ENCODE results near the gene FHL3.
"Not testable (repeated sequence)": the region's sequence is repeated elsewhere in the genome, so short reads cannot be mapped to it uniquely, and the experiment has no call there.

The FHL3 gene

DNA sequence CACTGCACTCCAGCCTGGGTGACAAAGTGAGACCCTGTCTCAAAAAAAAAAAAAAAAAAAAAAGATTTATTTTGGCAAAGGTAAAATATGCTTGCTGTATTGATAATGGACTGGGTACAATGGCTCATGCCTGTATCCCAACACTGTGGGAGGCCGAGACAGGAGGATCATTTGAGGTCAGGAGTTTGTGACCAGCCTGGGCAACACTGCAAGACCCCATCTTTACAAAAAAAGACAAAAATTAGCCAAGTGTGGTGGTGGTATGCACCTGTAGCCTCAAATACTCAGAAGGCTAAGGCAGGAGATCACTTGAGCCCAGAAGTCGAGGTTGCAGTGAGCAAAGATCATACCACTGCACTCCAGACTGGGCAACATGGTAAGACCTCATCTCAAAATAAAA lies 21.8 kb downstream of the FHL3 start:
- DNase-seq, result no peak

DNA sequence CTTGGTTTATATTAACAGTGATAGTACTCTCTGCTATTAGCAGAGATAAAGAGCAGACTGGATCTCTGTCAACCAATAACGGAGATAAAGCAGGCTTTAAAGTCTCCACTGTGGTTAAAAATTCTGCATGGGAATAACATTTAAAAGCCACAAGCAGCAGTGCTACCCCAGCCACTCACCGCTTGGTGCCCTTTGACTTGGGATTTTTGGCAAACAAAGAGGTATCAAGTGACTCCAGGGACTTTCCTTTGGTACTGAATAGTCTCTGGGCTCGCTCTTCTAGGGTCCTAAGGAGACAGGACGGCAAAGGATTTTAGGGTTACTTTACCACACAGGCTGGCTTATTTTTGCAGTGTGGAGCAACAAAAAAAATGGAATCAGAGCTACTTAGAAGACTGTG lies 26.8 kb downstream of the FHL3 start:
- no peak for DNase-seq

DNA sequence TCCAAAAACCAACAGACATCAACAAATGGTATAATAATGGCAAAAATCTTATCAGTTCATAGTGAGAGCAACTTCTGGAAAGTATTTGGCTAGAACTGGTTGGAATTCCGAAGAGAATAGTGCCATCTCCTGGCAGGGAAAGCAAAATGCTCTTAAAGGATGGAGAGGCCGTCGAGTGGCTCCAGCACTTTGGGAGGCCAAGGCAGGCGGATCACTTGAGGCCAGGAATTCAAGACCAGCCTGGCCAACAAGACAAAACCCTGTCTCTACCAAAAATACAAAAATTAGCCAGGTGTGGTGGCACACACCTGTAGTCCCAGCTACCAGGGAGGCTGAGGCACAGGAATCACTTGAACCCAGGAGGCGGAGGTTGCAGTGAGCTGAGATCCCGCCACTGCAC lies 30.2 kb downstream of the FHL3 start:
- DNase-seq, result peak; percentile 66

DNA sequence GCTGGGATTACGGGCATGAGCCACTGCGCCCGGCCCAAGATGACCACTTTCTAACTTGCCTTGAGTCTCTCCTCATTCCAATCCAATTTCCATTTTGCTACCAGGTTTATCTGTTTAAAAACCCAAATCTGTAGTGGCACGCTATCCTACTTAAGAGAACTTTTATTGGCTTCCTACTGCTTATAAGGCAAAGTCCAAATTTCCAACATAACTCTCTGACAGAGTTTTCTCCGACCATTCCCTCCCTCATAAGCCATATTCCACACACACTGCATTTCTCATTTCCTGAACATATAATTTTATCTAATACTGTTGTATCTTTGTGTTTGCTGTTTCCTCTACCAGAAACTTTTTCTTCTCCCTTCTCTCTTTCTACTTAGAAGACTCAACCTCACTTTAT lies 30.7 kb downstream of the FHL3 start:
- no peak for DNase-seq

DNA sequence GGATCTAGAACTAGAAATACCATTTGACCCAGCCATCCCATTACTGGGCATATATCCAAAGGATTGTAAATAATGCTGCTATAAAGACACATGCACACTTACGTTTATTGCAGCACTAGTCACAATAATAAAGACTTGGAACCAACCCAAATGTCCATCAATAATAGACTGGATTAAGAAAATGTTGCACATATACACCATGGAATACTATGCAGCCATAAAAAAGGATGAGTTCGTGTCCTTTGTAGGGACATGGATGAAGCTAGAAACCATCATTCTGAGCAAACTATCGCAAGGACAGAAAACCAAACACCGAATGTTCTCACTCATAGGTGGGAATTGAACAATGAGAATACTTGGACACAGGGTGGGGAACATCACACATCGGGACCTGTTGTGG lies 31.6 kb downstream of the FHL3 start:
- DNase-seq, result not testable (repeated sequence)

DNA sequence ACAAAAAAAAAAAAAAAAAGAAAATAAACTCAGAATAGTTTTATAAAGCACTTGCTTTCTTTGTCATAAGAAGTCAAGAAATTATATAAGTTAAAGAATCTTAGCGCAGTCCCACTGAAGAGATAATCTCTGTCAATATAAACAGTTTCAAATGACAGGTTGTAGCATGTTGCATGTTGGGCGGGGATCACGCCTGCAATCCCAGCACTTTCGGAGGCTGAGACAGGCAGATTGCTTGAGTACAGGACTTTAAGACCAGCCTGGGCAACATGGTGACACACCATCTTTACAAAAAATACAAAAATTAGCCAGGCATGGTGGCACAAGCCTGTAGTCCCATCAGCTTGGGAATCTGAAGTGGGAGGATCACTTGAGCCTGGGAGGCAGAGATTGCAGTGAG lies 40.0 kb downstream of the FHL3 start:
- no peak for DNase-seq

DNA sequence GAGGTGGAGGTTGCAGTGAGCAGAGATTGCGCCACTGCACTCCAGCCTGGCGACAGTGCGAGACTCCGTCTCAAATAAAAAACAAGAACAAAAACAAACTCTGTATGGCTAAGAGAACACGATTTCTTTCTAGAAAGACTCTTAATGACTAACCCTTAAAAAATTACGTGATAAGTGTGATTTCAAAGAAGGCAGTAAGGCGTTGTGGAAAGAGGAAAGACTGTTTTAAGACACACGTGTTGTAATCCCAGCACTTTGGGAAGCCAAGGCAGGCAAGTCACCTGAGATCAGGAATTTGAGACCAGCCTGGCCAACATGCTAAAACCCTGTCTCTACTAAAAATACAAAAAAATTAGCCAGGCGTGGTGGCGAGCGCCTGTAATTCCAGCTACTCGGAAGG lies 41.2 kb downstream of the FHL3 start:
- not testable (repeated sequence) for DNase-seq

DNA sequence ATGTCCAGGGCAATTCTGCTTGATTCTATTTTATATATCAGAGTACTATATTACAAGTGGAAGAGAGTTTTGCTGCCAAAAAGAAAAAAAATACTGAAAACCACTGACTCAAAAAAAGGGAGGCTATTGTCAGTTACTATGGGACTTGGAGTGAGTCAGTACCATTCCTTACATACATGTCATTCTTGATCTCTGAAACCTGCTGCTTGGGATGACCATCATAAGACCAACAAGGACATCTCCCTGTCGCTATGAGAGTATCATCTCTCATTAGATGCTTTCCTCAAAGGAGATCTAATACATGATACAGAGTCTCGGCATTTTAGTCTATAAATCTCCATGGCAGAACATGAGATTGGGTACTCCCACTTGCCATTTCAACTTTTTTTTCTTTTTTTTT lies 46.6 kb downstream of the FHL3 start:
- no peak for DNase-seq

DNA sequence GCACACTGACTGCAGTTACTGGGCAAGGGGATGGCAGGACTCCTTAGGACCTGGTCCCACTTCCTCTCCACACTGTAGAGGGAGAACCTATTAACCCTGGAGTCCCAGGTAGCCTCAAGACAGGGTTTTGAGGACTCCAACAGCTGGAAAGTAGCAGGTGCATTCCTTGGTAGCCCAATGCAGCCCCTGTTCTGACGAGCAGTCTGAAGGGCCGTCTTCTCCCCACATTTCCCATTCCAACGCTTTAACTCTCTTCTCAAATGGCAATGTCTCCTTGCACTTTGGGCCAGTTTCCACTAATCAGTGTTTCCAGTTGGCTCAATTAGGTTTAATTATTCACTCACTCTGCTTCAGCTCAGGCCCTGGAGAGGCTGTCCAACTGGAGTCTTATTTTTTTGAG lies 49.6 kb downstream of the FHL3 start:
- DNase-seq, result no peak

DNA sequence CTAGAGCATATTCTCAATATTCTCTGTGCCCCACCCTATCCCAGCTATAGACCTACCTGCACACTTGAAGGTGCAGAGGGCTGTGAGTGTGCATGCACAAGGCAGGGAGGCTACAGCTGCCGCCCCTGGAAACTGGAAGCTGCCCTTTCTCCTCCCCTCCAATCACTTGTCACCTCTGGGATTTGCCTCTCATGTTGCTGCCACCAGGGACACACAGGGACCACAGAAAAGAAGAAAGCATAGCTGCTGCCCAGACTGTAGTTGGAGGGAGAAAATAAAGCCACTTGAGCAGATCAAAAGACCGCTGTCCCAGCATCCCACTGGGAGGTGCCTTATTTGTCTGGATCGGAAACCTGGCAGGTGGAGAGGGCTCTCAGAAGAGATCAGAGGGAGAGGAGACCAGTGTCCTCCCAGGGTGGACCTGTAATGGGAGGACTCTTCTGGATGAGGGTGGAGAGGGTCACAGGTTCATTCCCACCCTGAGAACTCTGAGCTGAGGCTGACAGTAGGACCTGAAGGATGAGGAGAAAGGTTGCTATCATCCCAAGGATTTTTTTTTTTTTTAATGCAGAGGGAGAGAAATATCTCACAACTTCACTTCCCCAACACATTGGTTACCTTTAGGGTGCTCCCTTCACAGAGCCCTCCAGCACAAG lies 50.9 kb downstream of the FHL3 start:
- no peak for DNase-seq

DNA sequence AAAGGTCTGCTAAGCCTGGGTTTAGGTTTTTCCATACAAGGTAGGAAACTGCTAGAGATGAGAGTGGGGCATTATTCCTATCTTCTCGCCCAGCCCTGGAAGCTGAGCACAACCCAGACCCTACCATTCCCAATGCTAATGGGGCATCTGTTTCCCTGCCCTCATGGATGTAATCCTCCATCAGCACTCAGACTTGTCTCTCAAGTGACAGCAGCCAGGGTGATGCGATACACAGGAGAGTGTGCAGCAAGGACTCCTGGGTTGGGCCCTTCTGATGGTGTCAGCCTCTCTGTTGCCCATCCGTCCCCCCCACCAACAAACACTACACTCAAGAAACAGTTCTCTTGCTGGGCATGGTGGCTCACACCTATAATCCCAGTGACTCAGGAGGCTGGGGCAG lies 52.6 kb downstream of the FHL3 start:
- DNase-seq, result no peak

DNA sequence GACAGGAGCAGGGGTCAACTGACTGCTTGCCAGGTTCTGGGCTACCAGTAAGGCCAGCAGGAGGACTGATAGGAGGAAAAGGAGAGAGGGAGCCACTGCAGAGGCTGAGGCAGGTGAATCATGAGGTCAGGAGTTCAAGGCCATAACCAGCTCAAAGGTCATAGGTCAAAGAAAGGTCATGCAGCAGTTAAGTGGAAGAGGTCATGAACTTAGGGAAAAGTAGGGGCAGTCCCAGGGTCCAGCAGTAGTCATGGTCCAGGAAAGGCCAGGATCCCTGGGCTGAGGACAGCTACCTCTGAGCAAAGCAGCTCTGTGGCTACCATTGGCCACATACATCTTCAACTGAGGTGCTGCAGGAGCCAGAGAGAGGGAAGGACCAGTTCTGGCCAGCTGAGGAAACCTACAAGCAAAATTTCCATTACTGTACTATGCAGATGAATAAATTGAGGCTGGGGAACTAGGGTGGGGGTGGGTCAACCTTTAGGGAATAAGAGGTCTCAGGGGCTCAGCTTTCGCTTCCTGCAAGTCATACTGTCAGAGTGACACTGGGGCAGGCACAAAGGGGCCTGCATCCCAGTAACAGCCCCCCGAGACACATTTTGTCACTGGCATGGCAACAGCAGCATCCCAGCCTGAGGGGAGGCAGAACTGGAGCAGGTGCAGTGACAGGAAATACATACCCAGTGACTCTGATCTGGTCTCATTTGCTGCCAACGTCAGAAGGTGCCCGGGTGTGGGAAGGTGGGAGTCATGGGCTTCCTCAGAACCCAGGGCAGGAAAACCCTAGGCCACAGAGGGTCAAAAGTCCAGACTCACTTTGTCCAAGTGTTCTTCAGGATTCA lies 53.3 kb downstream of the FHL3 start:
- no peak for DNase-seq

DNA sequence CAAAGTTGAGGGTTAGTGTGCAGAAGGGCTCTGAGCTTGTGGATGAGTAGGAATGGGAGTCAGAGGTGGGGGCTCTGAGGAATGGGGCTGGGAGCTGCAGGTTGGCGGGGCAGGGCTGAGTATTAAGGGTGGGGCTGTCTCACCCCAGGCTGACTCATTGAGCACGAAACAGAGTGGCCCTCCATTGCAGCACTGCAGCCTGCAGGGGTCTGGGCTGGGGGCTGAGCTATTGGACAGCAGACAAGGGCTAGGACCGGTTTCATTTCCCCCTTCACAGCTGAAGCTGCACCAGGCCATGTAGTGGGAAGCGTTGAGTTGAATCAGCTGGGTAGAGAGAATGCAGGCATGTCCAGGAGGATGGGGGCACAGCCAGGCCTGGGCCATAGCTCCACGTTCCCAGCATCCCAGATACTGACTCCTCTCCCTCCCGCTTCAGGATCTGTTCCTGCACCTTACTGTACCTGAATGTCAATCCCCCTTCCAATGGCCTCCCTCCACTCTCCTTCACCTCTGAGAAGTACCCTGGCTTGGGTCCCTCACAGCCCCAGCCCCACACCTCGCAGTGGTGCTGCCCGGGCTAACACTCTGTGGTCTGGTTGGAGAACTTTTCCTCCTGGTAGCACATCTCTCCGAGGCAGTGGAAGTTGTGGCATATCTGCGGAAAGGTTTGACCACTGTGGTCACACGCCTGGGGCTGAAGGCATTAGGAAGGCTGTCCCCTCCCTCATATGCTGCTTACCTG lies 54.1 kb downstream of the FHL3 start:
- no peak for DNase-seq

DNA sequence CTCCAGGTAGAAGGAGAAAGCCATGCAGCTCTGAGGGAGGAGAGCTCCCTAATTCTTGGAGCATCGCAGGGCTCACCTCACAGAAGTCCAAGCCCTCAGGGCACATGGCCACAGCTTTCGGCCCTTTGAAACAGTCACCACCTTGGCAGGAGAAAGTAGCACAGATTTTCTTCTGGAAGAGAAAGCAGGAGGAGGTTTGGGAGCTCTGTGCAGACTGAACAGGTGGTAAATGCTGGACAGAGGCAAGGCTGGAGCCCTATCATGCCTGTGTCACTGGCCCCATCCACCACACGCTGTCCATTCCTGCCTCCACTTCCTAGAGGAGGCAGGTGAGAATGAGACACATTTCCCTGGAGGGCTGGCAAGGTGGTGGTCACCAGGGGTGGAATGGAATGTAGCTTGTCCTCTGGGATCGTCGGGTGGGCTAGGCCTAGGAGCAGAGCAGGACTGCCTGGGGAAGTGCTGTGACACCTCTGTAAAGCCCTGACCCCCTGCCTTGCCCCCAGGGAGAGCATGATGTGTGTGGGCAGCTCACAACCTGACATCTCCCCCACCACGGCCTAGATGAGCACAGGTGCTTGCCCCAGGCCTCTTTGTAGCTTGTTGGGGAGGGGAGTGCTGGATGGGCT lies 55.7 kb downstream of the FHL3 start:
- no peak for DNase-seq

DNA sequence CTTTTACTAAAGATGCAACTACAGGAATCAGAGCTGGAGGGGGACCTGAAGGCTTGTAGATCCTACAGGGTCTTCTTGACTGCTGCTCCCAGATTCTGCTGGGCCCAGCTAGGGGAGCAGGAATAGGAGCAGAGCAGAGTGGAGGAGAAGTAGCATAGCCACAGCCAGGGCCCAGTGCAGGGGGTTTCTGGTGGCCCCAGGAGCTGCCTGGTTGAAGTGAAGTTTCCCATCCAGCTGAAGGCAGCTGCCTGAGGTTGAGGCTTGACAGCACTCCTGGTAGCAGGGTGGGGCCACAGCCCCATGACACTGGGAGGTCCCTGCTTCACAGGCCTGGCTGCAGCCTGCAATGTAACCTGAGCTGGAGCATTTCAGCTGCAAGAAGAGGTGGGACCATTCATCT lies 56.5 kb downstream of the FHL3 start:
- DNase-seq, result no peak

DNA sequence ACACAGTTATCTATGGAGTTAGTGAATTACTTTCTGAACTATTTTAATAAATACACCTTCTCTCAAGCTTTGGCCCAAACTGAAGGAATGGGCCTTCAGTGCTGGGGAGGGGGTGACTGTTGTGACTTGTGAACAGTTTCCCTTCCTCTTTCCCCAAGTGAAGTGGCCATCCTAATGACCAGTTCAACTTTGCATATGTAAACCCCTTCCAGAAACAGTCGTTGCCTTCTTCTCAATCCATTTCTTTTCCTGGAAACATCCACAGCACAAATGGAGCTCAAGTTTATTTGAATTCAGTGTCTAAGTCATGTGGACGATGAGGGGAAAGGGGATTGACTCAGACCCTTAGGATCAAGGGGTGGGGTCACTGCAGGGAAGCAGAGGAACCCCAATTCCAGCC lies 57.1 kb downstream of the FHL3 start:
- DNase-seq, result peak; percentile 79

DNA sequence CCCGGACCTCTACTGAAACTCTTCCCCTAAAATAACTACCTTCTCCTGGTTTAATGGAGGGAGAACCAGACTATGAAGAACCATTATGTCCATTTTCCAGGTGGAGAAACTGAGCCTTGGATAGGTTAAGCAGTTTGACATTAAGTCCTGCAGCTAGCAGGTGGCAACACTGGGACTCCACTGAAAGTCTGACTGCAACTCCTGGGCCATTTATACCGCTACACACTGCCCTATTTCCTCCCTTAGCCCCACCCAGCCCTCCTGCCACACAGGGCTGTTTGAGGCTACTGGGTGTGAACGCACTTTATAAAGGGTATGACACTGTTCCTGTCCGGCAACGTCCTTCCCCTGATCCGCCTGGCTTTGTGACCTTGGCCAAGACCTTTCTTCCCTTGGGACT lies 58.0 kb downstream of the FHL3 start:
- no peak for DNase-seq

Data from NCI-H526 treated with DMSO at 0.1 percent for 48 hours (cell line).